Osteocyte (in vitro differentiated cells): Measurements from ENCODE around the gene DNER. TPM values are rescaled to one million over a fixed set of nuclear protein-coding genes. Genes with fewer than 3 reads are reported as not detected.

Experiments used
- DNase-seq: peaks from one replicate; pipeline ENCODE4 v3.0.0; 2021; ENCODE audit warnings: mixed read lengths; ENCODE audit not compliant: unreplicated experiment; ENCODE audit errors: extremely low spot score
- H3K27ac Mint-ChIP-seq: one replicate; pipeline ENCODE4 v1.8.0; 2021; ENCODE audit warnings: mild to moderate bottlenecking, mixed read lengths; ENCODE audit not compliant: unreplicated experiment
- H3K27me3 Mint-ChIP-seq: one replicate; pipeline ENCODE4 v1.8.0; 2021; ENCODE audit warnings: mixed read lengths; ENCODE audit not compliant: unreplicated experiment
- H3K36me3 Mint-ChIP-seq: one replicate; pipeline ENCODE4 v1.8.0; 2021; ENCODE audit warnings: mixed read lengths; ENCODE audit not compliant: unreplicated experiment
- H3K4me1 Mint-ChIP-seq: one replicate; pipeline ENCODE4 v1.8.0; 2021; ENCODE audit warnings: mixed read lengths; ENCODE audit not compliant: unreplicated experiment
- H3K4me3 Mint-ChIP-seq: one replicate; pipeline ENCODE4 v1.8.0; 2021; ENCODE audit warnings: mild to moderate bottlenecking, moderate library complexity, mixed read lengths; ENCODE audit not compliant: unreplicated experiment
- H3K9me3 Mint-ChIP-seq: one replicate; pipeline ENCODE4 v1.8.0; 2021; ENCODE audit warnings: mixed read lengths; ENCODE audit not compliant: unreplicated experiment
- total RNA-seq: library from RNA; stranded (reverse); gene quantifications from 2 replicates; pipeline ENCODE4 v1.2.1, GENCODE V29; 2021
- TF ChIP-seq, protein P1 (sequence below): fragments of 200-600 bp; sonication (generic); IDR thresholded peaks from 2 replicates; pipeline ENCODE4 v1.5.0; 2021; ENCODE audit warnings: antibody characterized with exemption, mild to moderate bottlenecking, moderate library complexity

Gene DNER
- total RNA-seq, 1 donor from 2014 or later, result 0.19 TPM

- Mint-ChIP-seq H3K9me3 (peaks cover 6% of the 10 kb centered on the region), H3K27ac (no peak overlapping the region), H3K4me3 (no peak overlapping the region), H3K36me3 (no peaks in the 10 kb centered on the region), H3K4me1 (no peaks in the 10 kb centered on the region), H3K27me3 (no peaks in the 10 kb centered on the region)
- TF ChIP-seq, protein P1, sequence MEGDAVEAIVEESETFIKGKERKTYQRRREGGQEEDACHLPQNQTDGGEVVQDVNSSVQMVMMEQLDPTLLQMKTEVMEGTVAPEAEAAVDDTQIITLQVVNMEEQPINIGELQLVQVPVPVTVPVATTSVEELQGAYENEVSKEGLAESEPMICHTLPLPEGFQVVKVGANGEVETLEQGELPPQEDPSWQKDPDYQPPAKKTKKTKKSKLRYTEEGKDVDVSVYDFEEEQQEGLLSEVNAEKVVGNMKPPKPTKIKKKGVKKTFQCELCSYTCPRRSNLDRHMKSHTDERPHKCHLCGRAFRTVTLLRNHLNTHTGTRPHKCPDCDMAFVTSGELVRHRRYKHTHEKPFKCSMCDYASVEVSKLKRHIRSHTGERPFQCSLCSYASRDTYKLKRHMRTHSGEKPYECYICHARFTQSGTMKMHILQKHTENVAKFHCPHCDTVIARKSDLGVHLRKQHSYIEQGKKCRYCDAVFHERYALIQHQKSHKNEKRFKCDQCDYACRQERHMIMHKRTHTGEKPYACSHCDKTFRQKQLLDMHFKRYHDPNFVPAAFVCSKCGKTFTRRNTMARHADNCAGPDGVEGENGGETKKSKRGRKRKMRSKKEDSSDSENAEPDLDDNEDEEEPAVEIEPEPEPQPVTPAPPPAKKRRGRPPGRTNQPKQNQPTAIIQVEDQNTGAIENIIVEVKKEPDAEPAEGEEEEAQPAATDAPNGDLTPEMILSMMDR, result no peak
- no peak for DNase-seq
Measured at GRCh38 chr2:229539628-229540027, 174.7 kb downstream of the DNER start.

- H3K9me3 Mint-ChIP-seq, result peaks cover 10% of the 10 kb centered on the region
- no peak overlapping the region for H3K27ac Mint-ChIP-seq
- no peaks in the 10 kb centered on the region for H3K4me1 Mint-ChIP-seq
- H3K27me3 Mint-ChIP-seq, result no peaks in the 10 kb centered on the region
- DNase-seq, result no peak
- peaks cover 2% of the 10 kb centered on the region for H3K36me3 Mint-ChIP-seq
- TF ChIP-seq, protein P1, result no peak
- no peak overlapping the region for H3K4me3 Mint-ChIP-seq
Measured at GRCh38 chr2:229531594-229531993, 182.8 kb downstream of the DNER start.

GRCh38 chr2:229530434-229530833, 183.9 kb downstream of the DNER start:
- no peak for DNase-seq
- Mint-ChIP-seq H3K4me3 (no peak overlapping the region), H3K27ac (no peak overlapping the region), H3K27me3 (no peaks in the 10 kb centered on the region), H3K36me3 (peaks cover 2% of the 10 kb centered on the region), H3K4me1 (no peaks in the 10 kb centered on the region), H3K9me3 (peaks cover 10% of the 10 kb centered on the region)
- TF ChIP-seq, protein P1, result no peak

- TF ChIP-seq, protein P1, result no peak
- Mint-ChIP-seq H3K27me3 (no peaks in the 10 kb centered on the region), H3K36me3 (peaks cover 2% of the 10 kb centered on the region), H3K9me3 (peaks cover 8% of the 10 kb centered on the region), H3K4me1 (no peaks in the 10 kb centered on the region), H3K27ac (no peak overlapping the region), H3K4me3 (no peak overlapping the region)
- no peak for DNase-seq
Measured at GRCh38 chr2:229528846-229529245, 185.5 kb downstream of the DNER start.

GRCh38 chr2:229526951-229527350, 187.4 kb downstream of the DNER start:
- peak; percentile 21 for DNase-seq
- no peaks in the 10 kb centered on the region for H3K36me3 Mint-ChIP-seq
- H3K27me3 Mint-ChIP-seq, result no peaks in the 10 kb centered on the region
- H3K9me3 Mint-ChIP-seq, result peaks cover under 1% of the 10 kb centered on the region
- TF ChIP-seq, protein P1, result no peak
- no peaks in the 10 kb centered on the region for H3K4me1 Mint-ChIP-seq
- H3K4me3 Mint-ChIP-seq, result no peak overlapping the region
- no peak overlapping the region for H3K27ac Mint-ChIP-seq
